Stimulated activated CD4-positive, alpha-beta T cell treated with anti-CD3 and anti-CD28 coated beads, TNF-alpha, amount 100 ng/mL, for 24 hours (primary cell): Measurements from ENCODE around the gene FBL.
"Not testable (repeated sequence)": the region's sequence is repeated elsewhere in the genome, so short reads cannot be mapped to it uniquely, and the experiment has no call there.

ENCODE experiments used
- DNase-seq, 3 experiments: peaks; one replicate each; pipeline ENCODE4 v3.0.0-alpha.2; 2020; ENCODE audit warnings: low read depth in 3 of 3

The FBL gene

GRCh38 chr19:39845933-39846677 is at the start of gene FBL:
Gene FBL (minus strand): TSS chr19:39846379. CDS start chr19:39846300, 79 bp downstream.
- peak; percentile 96 to 98 (median 98) for DNase-seq

- DNase-seq = not testable (repeated sequence)
These were observed 48.9 kb upstream of the FBL start for GRCh38 chr19:39895096-39895495.

GRCh38 chr19:39894236-39894606 is 48.0 kb upstream of the FBL start:
- DNase-seq = not testable (repeated sequence)

- not testable (repeated sequence) for DNase-seq
These were observed 47.4 kb upstream of the FBL start for GRCh38 chr19:39893366-39894235.

- DNase-seq = not testable (repeated sequence)
These were observed 46.3 kb upstream of the FBL start for GRCh38 chr19:39892506-39892902.

GRCh38 chr19:39891660-39892505 is 45.7 kb upstream of the FBL start:
- DNase-seq = peak in 1 of 3 experiments; percentile 4

GRCh38 chr19:39890755-39891551 is 44.8 kb upstream of the FBL start:
- DNase-seq = no peak

GRCh38 chr19:39889872-39890754 is 43.9 kb upstream of the FBL start:
- DNase-seq = not testable (repeated sequence)

- not testable (repeated sequence) for DNase-seq
These were observed 41.3 kb upstream of the FBL start for GRCh38 chr19:39887456-39887951.

GRCh38 chr19:39885821-39886554 is 39.8 kb upstream of the FBL start:
- not testable (repeated sequence) for DNase-seq

GRCh38 chr19:39884721-39885120 is 38.5 kb upstream of the FBL start:
- DNase-seq = not testable (repeated sequence)

- DNase-seq = not testable (repeated sequence)
These were observed 36.5 kb upstream of the FBL start for GRCh38 chr19:39882645-39883044.

GRCh38 chr19:39881495-39882110 is 35.4 kb upstream of the FBL start:
- peak in 1 of 3 experiments; percentile 28 for DNase-seq

GRCh38 chr19:39880241-39880640 is 34.1 kb upstream of the FBL start:
- not testable (repeated sequence) for DNase-seq

GRCh38 chr19:39879796-39880195 is 33.6 kb upstream of the FBL start:
- not testable (repeated sequence) for DNase-seq

- DNase-seq = not testable (repeated sequence)
These were observed 32.7 kb upstream of the FBL start for GRCh38 chr19:39878866-39879265.

GRCh38 chr19:39878398-39878797 is 32.2 kb upstream of the FBL start:
- DNase-seq = no peak

- DNase-seq = not testable (repeated sequence)
These were observed 31.8 kb upstream of the FBL start for GRCh38 chr19:39877982-39878381.
